NCI-H345 treated with DMSO at 0.1 percent for 48 hours (cell line): Measurements from ENCODE around the gene CA7.
"Not testable (repeated sequence)": the region's sequence is repeated elsewhere in the genome, so short reads cannot be mapped to it uniquely, and the experiment has no call there.

Source experiments
- DNase-seq: peaks from one replicate; lab custom pipeline; 2025; ENCODE audit not compliant: unreplicated experiment; lab: John Stamatoyannopoulos, UW

CA7 gene

GRCh38 chr16:66846266-66846665, 2.1 kb downstream of the CA7 start:
- DNase-seq, result no peak

- DNase-seq, result no peak
These were observed 2.6 kb downstream of the CA7 start for GRCh38 chr16:66846831-66847230.

- no peak for DNase-seq
These were observed 3.4 kb downstream of the CA7 start for GRCh38 chr16:66847533-66848067.

- no peak for DNase-seq
These were observed 4.0 kb downstream of the CA7 start for GRCh38 chr16:66848172-66848571.

- DNase-seq, result no peak
These were observed 4.8 kb downstream of the CA7 start for GRCh38 chr16:66849021-66849420.

- DNase-seq, result no peak
These were observed 5.3 kb downstream of the CA7 start for GRCh38 chr16:66849549-66849948.

GRCh38 chr16:66850115-66850815, 6.1 kb downstream of the CA7 start:
- DNase-seq, result no peak

- no peak for DNase-seq
These were observed 7.2 kb downstream of the CA7 start for GRCh38 chr16:66851166-66851964.

- no peak for DNase-seq
These were observed 9.3 kb downstream of the CA7 start for GRCh38 chr16:66853261-66854139.

GRCh38 chr16:66856184-66856730, 12.0 kb downstream of the CA7 start:
- no peak for DNase-seq

- no peak for DNase-seq
These were observed 12.6 kb downstream of the CA7 start for GRCh38 chr16:66856801-66857200.

GRCh38 chr16:66857437-66857836, 13.2 kb downstream of the CA7 start:
- DNase-seq, result no peak

- DNase-seq, result no peak
These were observed 14.7 kb downstream of the CA7 start for GRCh38 chr16:66858740-66859396.

- no peak for DNase-seq
These were observed 15.3 kb downstream of the CA7 start for GRCh38 chr16:66859397-66860068.

GRCh38 chr16:66862023-66862520, 17.9 kb downstream of the CA7 start:
- no peak for DNase-seq

- no peak for DNase-seq
These were observed 19.5 kb downstream of the CA7 start for GRCh38 chr16:66863707-66864106.

- DNase-seq, result no peak
These were observed 25.2 kb downstream of the CA7 start for GRCh38 chr16:66869424-66869823.

- DNase-seq, result not testable (repeated sequence)
These were observed 27.1 kb downstream of the CA7 start for GRCh38 chr16:66871363-66871762.

- no peak for DNase-seq
These were observed 27.6 kb downstream of the CA7 start for GRCh38 chr16:66871840-66872239.

- DNase-seq, result no peak
These were observed 28.3 kb downstream of the CA7 start for GRCh38 chr16:66872559-66872942.
